IPS DF 19.7 (cell line): ENCODE measurements around the gene SRRD.
"Not testable (repeated sequence)": the region's sequence is repeated elsewhere in the genome, so short reads cannot be mapped to it uniquely, and the experiment has no call there.

ENCODE experiments used
- DNase-seq: peaks from one replicate; pipeline ENCODE4 v3.0.0-alpha.2; 2013; ENCODE audit warnings: low read depth, low spot score

SRRD gene

GRCh38 chr22:26517429-26517828 is 33.8 kb downstream of the SRRD start:
- no peak for DNase-seq

- no peak for DNase-seq
Measured at GRCh38 chr22:26522012-26522411, 38.3 kb downstream of the SRRD start.

GRCh38 chr22:26522592-26522991 is 38.9 kb downstream of the SRRD start:
- no peak for DNase-seq

- no peak for DNase-seq
Measured at GRCh38 chr22:26524870-26525269, 41.2 kb downstream of the SRRD start.

GRCh38 chr22:26525946-26526564 is 42.4 kb downstream of the SRRD start:
- no peak for DNase-seq

- no peak for DNase-seq
Measured at GRCh38 chr22:26527167-26527566, 43.5 kb downstream of the SRRD start.

GRCh38 chr22:26527574-26528465 is 44.1 kb downstream of the SRRD start:
- DNase-seq = no peak

- not testable (repeated sequence) for DNase-seq
Measured at GRCh38 chr22:26528518-26528917, 44.8 kb downstream of the SRRD start.

GRCh38 chr22:26529345-26529744 is 45.7 kb downstream of the SRRD start:
- no peak for DNase-seq

- DNase-seq = no peak
Measured at GRCh38 chr22:26534171-26534855, 50.6 kb downstream of the SRRD start.

- DNase-seq = no peak
Measured at GRCh38 chr22:26534874-26535602, 51.4 kb downstream of the SRRD start.

GRCh38 chr22:26535603-26535908 is 51.9 kb downstream of the SRRD start:
- no peak for DNase-seq

GRCh38 chr22:26536056-26536761 is 52.5 kb downstream of the SRRD start:
- DNase-seq = no peak

- DNase-seq = no peak
Measured at GRCh38 chr22:26536762-26537134, 53.1 kb downstream of the SRRD start.

- no peak for DNase-seq
Measured at GRCh38 chr22:26540119-26540518, 56.4 kb downstream of the SRRD start.

GRCh38 chr22:26541167-26541819 is 57.6 kb downstream of the SRRD start:
- DNase-seq = no peak

- no peak for DNase-seq
Measured at GRCh38 chr22:26542831-26543230, 59.2 kb downstream of the SRRD start.
